ENCODE results near the gene SLC49A4.

The SLC49A4 gene

DNA sequence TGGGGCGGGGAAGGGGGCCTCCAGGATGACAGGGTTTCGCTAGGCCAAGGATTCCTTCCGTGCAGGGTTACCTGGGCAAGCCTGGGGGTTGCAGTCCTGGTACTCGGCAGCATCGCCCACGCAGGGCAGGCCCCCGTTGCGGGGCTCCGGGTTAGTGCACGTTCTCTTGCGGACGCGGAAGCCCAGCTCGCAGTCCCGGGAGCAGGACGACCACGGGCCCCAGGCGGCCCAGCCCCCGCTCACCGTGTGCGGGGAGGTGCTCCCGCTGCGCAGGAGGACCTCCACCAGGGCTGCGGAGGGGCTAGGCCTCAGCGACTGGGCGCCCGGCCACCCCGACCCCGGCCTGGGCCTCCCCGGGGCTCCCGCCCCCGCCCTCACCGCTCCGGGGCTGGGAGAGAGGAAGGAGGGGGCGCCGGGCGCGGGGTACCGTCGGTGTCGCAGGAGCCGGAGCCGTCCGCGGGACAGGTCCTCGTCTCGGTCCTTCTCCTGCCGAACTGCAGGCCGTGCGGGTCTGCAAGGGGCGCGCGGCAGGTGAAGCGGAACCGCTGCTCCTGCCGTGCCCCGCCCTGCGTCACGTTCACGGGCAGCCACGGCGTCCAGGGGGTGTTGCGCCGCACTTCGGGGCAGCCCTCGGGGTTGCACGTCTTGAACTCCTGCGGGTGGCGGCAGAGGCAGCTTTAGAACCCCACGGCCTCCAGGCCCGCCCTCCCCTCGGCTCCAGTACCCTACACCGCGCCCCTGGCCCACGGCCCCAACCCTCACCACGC is 118.1 kb downstream of the SLC49A4 start:
- no peak for DNase-seq

DNA sequence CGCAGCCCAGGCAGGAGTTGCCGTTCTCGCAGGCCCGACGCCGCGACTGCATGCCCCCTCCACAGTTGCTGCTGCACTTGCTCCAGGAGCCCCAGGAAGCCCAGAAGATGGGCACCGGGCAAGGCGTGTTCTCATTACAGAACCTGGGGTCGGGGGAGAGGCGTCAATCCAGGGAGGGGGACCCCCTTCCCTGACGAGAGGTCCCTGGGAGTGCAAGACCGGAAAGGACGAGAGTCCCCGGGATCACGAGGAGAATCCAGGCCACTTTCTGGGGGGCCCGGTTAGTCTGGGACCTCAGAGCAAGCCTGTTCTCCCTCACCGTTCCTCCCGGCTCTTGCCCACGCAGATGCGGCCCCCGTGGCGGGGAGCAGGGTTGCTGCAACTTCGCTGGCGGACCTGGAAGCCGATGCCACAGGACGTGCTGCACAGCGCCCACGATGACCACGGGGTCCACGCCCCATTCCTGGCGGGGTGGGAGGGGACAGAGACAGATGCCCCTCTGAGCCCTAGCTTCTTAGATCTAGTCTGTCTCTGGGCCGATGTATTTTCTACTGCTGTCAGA is 118.8 kb downstream of the SLC49A4 start:
- DNase-seq, result no peak

DNA sequence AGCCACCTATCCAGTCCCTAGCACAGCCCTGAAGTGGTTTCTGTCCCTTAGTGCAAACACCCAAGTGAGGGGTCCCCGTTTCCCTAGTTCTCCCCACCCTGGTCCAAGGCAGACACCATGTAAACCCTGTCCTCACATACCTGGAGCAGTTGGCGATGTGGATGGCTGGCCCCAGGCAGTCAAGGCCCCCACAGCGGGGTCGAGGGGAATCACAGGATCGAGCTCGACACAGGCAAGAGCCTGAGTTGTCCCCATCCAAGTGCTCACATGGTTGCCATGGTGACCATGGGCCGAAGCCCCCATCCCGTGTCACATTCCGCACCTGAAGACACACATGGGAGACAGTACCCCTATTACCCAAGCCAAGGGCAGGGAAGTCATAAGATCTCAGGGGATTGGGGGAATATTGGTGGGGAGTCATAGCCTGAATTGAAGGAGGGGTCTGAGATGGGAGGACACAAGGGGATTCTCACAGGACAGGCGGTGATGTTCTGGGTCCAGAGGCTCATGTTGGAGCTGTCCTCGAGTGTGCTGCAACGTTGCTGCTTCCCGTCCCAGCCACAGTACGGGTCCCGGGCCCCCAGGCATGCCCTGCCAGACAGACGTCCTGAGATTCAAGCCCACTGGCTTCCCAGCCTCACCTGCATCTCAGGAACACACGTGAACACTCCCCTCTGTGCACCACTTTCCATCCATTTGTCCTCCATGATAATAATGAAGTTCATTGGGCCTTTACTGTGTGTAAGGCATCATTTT is 120.6 kb downstream of the SLC49A4 start:
- no peak for DNase-seq

DNA sequence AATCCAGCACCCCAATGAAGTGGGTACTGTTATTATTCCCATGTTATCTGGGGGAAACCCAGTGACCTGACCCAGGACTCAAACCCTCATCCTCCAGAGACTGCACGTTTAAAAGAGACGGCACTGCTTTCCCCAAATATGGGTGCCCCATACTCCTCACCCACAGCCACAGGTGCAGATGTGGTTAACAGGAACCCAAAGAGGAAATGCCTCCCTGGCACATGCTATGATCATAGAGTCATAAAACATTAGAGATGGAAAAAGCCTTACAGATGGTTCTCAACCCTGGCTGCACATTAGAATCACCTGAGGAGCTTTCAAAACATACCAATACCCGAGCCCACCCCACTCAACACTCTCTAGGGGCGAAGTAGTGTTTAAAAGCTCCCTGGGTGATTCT is 121.2 kb downstream of the SLC49A4 start:
- peak; percentile 6 for DNase-seq

DNA sequence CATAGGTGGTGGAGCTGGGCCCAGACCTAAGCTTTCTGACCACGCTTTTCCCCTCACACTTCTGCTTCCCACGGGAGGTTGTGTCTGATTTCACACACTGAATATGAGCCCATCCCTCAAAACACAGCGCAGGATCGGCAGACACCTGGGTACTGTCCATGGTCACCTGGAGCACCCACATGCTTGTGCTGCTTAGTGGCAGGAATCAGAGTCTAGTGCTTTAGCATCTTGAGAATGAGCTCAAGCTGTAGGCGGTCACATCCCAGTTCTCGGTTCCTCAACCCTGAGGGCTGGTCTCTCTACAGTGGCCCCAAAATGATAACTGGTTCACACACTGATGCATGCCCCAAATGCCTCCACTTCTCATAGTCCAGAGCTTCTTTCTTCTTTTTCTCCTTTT is 121.7 kb downstream of the SLC49A4 start:
- no peak for DNase-seq

DNA sequence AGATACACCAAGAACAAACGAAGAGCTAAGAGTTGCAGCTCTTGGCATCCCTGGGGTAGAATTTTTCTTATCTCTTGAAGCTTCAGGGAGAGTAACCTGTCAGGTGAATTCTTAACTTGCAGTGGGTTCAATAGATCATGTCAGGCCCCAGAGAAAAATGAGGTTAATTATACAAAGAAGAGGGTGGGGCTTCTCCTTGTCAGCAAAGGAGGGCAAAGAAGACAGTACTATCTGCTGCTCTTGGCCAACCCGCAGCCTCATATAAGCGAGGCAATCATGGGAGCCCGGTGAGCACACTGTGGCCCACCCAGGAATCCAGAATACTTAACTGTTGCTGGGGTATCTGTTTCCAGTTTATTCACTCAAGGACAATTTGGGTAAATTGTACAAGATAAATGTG is 122.5 kb downstream of the SLC49A4 start:
- no peak for DNase-seq

DNA sequence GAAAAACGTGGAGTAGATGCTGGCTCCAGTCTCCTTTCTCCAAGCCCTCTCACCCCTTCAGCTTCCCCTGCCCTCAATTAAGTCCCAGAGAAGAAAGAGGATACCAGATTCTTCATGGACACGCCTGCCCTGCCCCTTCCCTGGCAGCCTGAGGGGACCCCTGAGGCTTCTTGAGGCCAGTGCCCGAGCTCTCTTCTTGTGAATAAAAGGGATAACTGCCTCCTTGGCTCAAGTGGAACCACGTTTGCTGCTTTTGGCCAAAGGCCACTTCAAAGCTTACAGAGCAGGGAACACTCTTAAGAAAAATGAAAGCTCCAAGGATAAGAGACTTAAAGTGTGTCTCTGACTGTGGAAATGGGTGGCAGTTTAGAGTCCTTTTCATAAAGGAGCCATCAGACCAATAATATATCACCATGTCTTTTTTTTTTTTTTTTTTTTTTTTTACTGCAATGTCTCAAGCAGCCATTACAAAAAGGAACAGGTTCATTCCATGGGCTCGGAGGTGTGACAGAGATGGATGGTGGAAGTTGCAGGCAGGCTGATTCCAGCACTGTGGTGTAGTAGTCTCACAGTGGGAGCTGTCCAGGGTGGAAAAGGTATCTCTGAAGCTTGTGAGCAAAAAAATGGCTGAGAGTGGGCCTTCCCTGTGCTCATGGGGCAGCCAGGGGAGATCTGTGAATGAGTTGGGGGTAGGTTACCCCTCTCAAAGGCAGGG is 123.9 kb downstream of the SLC49A4 start:
- no peak for DNase-seq

DNA sequence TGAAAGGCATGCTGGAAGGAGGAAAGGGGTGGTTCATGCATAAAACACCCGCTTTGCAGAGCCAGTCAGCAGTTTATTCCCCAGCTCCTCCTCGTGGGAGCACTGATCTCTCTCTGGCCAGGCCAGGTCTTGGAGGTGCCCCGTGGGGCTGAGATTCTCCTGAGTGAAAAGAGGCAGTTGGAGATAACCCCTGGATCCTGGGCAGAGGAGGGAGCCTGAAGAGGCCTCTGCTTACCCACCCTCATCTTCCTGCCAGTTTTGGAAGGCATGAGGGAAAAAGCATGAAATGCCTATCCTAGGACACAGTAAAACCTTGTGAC is 124.4 kb downstream of the SLC49A4 start:
- DNase-seq, result no peak

DNA sequence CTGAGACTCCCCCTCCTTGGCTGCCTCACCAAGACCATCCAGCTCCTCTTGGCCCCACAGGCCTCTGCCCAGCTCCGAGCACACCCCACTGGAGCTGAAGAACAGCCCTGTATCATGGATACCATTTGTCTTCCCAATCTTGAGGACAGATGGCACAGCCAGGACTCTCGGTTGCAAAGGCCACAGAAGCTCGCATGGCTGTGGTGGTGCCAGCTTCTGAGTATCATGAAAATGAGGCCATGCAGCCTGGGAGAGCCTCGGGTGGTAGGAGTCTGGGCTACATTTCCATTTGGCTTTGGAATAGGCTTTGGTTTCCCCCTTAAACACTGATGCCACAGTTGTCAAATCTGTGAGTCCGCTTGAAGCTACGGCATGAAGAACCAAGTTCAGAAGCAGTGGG is 126.1 kb downstream of the SLC49A4 start:
- DNase-seq, result no peak

DNA sequence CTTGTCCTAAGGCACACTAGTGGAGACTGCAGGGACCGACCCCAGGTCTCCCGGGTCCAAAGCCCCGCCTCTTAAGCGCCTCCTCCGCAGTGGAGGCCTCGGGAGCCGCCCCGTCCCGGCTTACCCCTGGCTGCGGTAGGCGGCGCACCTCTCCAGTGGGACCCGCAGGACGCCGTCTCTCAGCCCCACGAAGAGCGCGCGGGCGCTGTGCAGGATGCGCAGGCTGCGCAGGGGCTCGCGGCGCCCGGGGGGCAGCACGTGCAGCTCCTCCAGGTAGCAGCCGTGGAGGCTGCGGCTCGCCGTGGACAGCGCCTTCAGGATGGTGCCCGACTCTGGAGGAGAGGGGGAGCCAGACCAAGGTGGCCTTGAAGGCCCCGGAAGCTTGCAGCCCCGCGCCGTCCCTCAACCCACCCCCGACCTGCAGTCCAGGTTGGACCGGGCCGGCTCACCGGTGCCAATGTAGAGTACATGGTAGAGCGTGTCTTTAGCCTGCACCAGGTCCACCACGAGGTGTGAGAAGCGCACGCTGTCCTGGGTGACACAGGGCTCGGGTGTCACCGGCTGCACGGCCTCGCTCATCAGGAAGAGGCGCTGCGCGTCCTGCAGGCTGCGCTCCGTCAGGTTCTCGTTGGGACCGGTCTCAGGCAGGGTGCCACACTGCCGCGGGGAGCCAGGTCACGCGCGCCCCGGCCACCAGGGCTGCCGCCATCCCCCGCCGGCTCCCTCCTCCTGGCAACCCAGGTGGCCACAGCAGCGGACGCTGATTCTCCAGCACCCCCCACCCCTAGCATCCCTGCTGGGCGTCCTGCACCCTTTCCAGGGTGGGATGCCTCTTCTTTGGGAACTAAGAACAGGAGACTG is 127.2 kb downstream of the SLC49A4 start:
- DNase-seq, result peak; percentile 41

DNA sequence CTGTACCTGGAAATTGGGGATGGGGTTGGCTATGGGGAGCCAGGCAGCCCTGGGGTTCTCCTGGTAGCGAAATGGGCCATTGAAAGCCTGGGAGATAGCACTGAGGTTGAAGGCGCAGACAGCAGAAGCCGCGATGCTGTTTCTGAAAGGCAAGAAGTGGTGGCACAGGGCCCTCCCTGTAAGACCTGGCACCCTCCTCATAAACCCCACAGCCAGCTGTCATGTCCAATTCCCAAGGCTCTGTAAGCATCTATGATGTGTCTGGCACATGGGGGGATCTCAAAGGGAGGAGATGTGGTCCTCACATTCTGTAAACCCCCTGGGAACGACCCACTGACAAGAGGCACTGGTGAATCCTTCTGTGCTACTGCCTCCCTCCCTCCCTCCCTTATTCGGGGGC is 128.7 kb downstream of the SLC49A4 start:
- no peak for DNase-seq

DNA sequence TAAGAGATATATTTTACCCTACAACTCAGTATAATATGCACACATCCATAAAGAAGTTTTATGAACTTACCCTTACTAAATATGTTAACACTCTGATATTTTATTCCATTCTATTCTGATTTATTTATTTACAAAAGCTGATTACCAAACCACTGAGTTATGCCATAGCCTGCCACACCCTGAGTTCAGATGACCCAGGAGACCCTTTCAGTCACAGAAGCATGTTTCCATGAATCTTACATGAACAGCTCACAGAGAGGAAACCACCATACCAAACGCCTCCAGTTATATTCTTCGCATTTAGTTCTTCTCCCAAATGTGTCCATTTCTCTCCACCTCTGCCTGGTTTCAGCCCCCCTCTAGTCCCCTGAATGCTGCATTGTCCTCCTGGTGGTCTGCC is 129.2 kb downstream of the SLC49A4 start:
- DNase-seq, result no peak

DNA sequence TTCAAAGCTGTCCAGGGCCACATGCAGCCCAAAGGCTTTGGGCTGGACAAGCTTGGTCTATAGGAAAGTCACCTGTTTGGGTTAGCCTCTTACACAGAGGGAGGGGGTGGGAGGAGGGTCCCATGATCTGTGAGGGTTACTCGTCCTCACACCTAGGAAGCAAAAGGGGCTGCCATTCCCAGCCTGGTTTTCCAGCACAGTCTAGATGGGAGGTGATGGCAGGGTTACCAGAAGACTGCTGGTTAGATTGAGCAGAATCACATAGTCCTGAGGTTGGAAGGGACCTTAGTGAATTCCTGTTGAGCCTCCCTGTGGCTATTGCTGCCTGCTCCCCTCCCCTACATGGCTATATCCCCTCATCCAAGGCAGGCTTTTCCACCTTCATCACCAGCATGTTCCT is 130.9 kb downstream of the SLC49A4 start:
- DNase-seq, result no peak

DNA sequence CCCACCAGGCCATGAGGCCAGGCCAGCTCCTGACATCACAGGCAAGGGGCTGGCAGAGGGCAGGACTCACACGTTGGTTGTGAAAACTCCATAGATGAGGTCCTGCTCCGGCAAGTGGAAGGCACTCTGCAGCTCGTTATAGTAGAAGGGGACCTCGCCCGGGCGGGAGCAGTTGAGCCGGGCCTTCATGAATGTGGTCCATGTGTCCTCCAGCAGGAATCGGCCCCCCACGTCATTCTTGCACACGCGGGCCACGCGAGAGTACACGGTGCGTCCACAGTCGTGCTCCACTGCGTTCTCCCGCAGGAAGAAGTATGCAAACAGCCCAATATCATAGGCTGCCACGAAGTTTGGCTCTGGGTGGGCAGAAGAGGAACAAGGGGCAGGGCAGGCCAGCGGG is 131.5 kb downstream of the SLC49A4 start:
- no peak for DNase-seq

DNA sequence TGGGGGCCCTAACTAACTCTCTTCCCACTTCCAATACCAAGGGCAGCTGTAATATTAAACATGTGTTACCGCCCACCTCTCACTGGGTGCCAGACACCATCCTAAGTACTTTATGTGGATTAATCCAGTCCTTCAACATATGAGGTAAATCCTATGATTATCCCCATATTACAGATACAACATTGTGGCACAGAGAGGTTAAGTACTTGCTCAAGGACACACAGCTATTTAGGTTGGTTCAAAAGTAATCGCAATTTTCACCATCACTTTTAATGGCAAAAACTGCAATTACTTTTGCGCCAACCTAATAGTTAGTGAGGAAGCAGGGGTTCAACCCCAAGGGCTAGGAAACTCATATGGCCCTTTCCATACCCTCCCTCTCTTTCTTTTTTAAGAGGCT is 131.9 kb downstream of the SLC49A4 start:
- no peak for DNase-seq

DNA sequence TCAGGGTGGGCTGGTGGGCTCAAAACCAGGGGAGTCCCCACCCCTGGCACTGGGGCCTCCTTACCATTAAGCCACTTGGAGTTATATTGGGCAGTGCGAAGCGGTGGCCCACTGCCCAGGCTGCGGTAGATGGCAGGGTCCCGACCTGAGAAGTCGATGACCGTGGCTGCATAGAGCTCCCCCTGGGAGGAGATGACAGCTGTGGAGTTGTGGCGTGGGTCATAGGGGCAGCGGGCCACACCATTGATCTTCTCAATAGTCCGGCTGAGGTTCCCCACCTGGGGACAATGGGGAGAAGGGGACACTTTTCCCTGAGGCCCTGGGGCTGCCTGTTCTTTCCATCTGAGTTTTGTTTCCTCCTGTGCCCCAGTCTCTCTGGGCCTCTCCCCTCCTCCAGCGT is 132.9 kb downstream of the SLC49A4 start:
- DNase-seq, result no peak

DNA sequence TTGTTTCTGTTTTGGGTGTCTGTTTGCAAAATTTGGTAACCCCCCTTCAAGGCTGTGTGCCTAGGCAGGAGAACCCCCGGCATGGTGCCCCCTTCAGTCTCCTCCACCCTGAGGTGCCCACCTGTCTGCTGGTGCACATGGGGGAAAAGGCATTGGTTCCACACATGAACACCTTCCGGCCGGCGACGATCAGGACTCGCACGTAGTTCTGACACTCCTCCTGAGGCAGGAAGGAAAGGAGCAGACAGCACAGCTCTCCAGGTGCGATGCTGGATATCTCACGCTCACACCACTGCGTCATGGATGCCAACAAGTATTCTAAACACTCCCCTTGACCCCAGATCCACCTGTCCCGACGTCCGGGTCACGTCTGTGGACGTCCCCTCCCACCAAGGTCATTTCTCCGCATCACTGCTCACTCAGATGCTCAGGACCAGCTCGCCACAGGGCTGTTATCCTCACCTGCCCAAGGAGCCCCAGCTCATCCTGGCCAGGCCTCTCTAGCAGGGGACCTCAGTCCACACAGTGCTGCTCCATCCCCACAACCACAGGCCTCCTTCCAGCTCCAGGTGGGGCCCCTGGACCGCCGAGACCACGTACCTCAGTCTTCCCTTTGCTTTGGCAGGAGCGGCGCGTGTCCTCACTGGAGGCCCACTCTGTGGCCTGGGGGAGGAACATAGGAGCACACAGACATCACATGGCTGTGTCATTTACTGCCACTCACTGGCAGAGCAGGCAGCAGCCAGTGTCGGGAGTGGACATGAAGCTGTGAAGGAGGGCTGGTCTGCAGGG is 133.7 kb downstream of the SLC49A4 start:
- DNase-seq, result no peak

DNA sequence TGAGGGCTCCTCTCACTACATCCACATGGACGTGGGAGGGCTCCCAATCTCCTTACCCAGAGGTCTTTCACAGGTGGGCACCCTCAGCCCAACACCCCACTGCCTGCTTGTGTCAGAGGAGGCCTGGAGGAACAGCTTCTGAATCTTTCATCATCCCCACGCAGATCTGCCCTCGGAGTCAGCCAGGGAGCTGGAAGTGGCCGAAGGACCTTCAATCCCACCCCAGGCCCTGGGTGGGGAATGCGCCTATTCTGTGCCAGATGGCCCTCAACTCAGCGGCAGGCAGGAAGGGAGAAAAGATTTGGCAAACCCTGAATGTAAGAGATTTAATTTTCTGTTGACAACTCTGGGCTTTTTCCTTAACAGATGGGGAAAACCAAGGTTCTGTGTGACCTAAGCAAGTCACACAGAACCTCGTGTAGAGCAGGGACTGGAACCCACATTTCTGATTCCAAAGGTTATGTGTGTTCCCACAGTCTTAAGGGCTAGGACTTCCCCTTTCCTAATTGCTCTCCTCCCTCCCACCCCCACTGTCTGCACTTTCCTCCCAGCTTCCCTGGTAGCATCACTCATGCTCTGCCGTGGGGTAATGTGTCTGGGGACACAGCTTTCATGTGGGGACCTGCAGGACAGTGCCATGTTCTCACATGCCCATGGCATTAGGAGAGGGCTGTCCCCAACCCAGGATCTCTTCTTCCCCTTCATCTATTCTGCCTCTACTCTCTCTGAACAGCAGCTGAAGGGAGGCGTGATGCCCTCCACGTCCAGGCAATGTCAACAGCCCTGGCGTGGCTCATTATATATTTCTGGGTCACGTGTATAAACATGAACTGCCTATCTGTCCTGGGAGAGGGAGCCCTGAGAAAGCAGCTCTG is 134.6 kb downstream of the SLC49A4 start:
- no peak for DNase-seq

DNA sequence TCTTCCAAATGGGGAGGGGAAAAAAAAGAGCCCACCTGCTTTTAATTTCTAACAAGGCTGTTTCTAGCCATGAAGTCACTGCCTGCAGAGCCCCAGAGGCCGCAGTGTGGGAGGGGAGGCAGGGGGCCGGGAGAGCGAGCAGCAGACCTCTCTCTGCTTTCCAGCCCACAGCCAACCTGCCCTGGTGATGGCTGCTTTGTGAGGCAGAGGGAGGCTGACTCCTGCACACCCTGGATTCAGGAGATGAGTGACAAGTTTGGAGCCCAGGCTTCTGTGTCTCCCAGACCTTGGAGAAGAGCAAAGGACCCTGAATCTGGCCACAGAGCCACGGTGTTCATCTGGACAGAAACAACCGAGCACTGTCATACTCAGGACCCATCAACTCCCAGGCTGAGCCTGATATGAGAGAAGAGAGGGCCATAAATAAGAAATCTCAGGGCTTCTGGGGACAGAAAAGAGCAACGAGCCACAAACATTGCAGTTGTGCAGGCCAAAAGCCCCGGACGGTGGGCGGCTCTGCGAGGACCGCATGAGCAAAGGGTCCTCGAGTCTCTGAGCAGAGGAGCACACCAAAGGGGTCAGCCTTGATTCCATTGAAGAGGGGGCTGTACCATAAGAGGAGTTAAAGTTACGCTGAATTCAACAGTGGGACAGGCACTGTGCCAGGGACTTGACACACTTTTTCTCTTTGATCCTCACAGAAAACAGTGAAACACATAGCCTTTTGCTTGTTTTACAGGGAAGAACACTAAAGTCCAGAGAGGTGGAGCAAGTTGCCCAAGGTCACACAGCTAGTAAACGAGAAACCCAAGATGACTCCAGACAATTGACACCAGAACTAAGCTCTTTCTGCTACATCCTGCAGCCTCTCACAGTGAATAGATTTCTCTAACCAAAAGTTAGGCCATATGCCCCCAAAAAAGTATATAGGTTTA is 135.5 kb downstream of the SLC49A4 start:
- no peak for DNase-seq
